Left lung (tissue), 10 donors: ENCODE data around the gene SNED1. TPM values are rescaled to one million over a fixed set of nuclear protein-coding genes. Genes with fewer than 3 reads are reported as not detected.
A peak's percentile ranks its signal among the peaks of the same experiment; 100 is the strongest.

Source experiments
- ATAC-seq: fragments of 200-7000 bp; cut with Tn5 transposase; one replicate; pipeline ENCODE4 v1.9.1; 2020; ENCODE audit warnings: moderate library complexity
- DNase-seq, 4 donors: peaks; one replicate each; pipeline ENCODE4 v3.0.0-alpha.2; 2013 to 2020
- H3K27ac ChIP-seq, 2 donors: fragments of 200-600 bp; sonication (generic) in 1 of 2; one replicate each; pipeline versions ENCODE4 v1.5.0 to v1.8.0; 2020 to 2021
- H3K27me3 ChIP-seq, 2 donors: fragments of 200-600 bp; sonication (generic) in 1 of 2; one replicate each; pipeline versions ENCODE4 v1.5.0 to v1.8.0; 2020 to 2021
- H3K36me3 ChIP-seq, 2 donors: fragments of 200-600 bp; sonication (generic) in 1 of 2; one replicate each; pipeline versions ENCODE4 v1.5.0 to v1.8.0; 2020 to 2021
- H3K4me1 ChIP-seq, 2 donors: fragments of 200-600 bp; one replicate each; pipeline ENCODE4 v1.8.0; 2021
- H3K4me3 ChIP-seq, 2 donors: fragments of 200-600 bp; sonication (generic) in 1 of 2; one replicate each; pipeline versions ENCODE4 v1.5.0 to v1.8.0; 2020 to 2021; ENCODE audit warnings: mild to moderate bottlenecking in 1 of 2
- H3K9me3 ChIP-seq, 2 donors: fragments of 200-600 bp; sonication (generic) in 1 of 2; one replicate each; pipeline versions ENCODE4 v1.5.0 to v1.8.0; 2020 to 2021
- intact Hi-C, 2 donors: fragments of 100-400 bp; cut with DNase I; formaldehyde crosslinking; loops; one replicate each; pipeline versions ENCODE4 v1.11.2 to v1.14.2; 2022
- polyA plus RNA-seq, 6 donors: library from polyadenylated mRNA; unstranded; fragments of 120-200 nt; gene quantifications; one replicate each; pipeline ENCODE4 v1.2.1, GENCODE V29; 2013; ENCODE audit not compliant: insufficient read length in 6 of 6
- total RNA-seq, 2 donors: library from RNA; stranded (reverse); fragmentation: NEBNext Ultra II Directional; extraction: Animal tissue kit (Norgen Biotek cat#: 25700); gene quantifications; one replicate each; pipeline ENCODE4 v1.2.1, GENCODE V29; 2021
- TF ChIP-seq, protein P1 (sequence below), 2 donors: fragments of 200-600 bp; sonication (generic) in 1 of 2; IDR thresholded peaks; one replicate each; pipeline versions ENCODE4 v1.5.0 to v1.8.0; 2021; ENCODE audit warnings: antibody characterized with exemption in 2 of 2
- donor health status: DM: no; HTN: yes; CAD: no.
- donor health status: DM: no; HTN: no; CAD: no.

SNED1 gene
- total and polyA plus RNA-seq, 8 donors, result 36.4 to 81.0 (median 54.7) TPM

DNA sequence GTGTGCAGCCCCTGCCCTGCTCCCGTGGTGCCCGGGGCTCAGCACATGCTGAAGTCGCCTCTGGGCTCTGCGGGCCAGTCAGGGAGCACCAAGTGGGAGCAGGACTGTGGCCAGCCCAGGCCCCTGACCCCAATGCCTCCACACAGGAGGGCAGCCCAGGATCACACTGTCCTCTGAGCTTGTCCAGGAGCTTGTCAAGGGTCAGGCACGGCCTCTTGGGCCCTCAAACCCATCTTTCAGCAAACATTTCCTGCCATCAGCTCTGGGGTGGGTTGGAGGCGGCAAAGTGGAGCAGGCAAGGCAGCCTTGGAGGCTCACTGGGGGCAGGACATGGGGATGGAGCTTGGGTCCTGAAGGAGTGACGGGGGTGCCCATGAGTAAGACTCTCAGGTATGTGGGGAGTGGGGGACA is 10.3 kb downstream of the SNED1 start:
- TF ChIP-seq, protein P1, sequence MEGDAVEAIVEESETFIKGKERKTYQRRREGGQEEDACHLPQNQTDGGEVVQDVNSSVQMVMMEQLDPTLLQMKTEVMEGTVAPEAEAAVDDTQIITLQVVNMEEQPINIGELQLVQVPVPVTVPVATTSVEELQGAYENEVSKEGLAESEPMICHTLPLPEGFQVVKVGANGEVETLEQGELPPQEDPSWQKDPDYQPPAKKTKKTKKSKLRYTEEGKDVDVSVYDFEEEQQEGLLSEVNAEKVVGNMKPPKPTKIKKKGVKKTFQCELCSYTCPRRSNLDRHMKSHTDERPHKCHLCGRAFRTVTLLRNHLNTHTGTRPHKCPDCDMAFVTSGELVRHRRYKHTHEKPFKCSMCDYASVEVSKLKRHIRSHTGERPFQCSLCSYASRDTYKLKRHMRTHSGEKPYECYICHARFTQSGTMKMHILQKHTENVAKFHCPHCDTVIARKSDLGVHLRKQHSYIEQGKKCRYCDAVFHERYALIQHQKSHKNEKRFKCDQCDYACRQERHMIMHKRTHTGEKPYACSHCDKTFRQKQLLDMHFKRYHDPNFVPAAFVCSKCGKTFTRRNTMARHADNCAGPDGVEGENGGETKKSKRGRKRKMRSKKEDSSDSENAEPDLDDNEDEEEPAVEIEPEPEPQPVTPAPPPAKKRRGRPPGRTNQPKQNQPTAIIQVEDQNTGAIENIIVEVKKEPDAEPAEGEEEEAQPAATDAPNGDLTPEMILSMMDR (IDR thresholded peaks at IDR 0.05), result no peak
- no peak overlapping the region for H3K27ac ChIP-seq
- ATAC-seq, result no peak

DNA sequence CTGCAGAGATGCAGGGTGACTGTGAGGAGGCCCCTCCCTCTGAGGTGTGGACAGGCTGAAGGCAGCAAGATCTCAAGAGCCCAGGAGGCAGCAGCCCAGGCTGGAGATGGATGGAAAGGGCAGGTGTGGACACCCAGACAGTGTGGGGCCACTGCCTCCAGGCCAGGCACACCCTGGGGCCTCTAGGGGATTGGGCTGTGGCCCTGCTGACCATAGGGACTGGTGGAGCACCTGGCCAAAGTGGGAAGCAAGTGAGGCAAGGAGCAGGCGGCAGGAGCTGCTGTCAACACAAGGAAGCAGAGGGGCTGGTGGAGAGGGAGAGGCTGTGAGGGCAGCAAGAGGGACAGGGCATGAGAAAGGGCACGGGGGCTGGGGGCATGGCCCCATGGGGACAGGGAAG is 10.8 kb downstream of the SNED1 start:
- Histone ChIP-seq H3K27me3 (no peaks in the 10 kb centered on the region), H3K4me3 (no peak overlapping the region), H3K4me1 (peaks cover 14 to 19% of the 10 kb centered on the region in 2 donors), H3K9me3 (peaks cover 0 to 14% of the 10 kb centered on the region in 2 donors), H3K36me3 (no peaks in the 10 kb centered on the region), H3K27ac (peak overlapping the region; percentile 62 to 65)
- intact Hi-C loops, result no loop called here
- peak; percentile 11 for ATAC-seq
- TF ChIP-seq, protein P1 (IDR thresholded peaks at IDR 0.05), result no peak
- no peak for DNase-seq

More for the DNA sequence above, 10.3 kb downstream of the SNED1 start:
- peaks cover 0 to under 1% of the 10 kb centered on the region in 2 donors for H3K36me3 ChIP-seq
- no peaks in the 10 kb centered on the region for H3K27me3 ChIP-seq
- no peak overlapping the region for H3K4me3 ChIP-seq
- no peak for DNase-seq
- peaks cover 14 to 19% of the 10 kb centered on the region in 2 donors for H3K4me1 ChIP-seq
- H3K9me3 ChIP-seq, result peaks cover 0 to 19% of the 10 kb centered on the region in 2 donors
- intact Hi-C loops, result no loop called here

DNA sequence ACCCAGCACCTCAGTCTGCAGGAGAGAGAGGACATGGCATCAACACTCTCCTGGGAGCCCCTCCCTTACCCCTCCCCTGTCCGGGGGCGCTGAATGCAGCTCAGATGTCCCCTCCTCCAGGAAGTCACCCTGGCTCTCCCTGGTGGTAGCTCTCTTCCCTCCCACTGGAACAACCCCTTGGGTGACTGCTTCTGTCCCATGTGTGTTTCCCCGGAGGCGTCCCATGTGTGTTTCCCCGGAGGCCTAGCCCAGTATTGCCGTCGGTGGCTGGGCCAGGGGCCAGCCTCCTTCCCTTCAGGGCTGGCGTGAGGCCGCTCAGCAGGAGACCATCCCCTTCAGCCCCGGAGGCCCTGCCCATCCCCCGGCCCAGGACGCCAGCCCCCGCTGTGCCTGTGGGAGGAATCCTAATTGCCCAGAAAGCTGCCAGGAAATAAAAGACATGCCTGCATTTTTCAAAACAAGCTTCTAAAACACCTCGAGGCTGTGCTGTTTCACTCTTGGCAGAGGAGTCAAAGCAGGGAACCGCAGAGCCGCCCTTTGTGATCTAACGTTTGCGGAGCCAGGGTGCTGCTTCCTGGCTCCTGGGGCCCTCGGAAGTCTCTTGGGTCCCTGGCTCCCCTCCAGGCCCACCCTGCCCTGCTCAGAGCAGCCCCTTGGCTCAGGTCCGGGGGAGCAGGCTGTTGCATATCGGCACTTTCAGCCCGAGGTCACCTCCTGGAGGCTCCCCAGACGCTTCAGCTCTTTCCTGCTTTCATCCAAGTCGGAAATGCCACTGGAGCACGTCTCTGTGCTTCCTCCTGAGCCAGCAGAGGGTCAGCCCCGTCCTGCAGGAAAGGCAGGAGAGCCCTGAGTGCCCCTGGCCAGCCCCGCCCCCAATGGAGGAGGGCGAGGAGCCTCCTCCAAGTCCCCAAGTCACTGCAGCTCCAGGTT is 11.4 kb downstream of the SNED1 start:
- H3K9me3 ChIP-seq, result peaks cover 0 to 7% of the 10 kb centered on the region in 2 donors
- intact Hi-C loops, result no loop called here
- ATAC-seq (peak; percentile 82), DNase-seq (peak in 3 of 4 donors; percentile 83 to 94 (median 86))
- peak overlapping the region; percentile 62 to 65 for H3K27ac ChIP-seq
- peaks cover 14 to 19% of the 10 kb centered on the region in 2 donors for H3K4me1 ChIP-seq
- H3K4me3 ChIP-seq, result peak overlapping the region; percentile 8 to 17
- TF ChIP-seq, protein P1 (IDR thresholded peaks at IDR 0.05), result peak in 1 of 2 donors; percentile 24
- H3K27me3 ChIP-seq, result no peaks in the 10 kb centered on the region
- no peaks in the 10 kb centered on the region for H3K36me3 ChIP-seq

DNA sequence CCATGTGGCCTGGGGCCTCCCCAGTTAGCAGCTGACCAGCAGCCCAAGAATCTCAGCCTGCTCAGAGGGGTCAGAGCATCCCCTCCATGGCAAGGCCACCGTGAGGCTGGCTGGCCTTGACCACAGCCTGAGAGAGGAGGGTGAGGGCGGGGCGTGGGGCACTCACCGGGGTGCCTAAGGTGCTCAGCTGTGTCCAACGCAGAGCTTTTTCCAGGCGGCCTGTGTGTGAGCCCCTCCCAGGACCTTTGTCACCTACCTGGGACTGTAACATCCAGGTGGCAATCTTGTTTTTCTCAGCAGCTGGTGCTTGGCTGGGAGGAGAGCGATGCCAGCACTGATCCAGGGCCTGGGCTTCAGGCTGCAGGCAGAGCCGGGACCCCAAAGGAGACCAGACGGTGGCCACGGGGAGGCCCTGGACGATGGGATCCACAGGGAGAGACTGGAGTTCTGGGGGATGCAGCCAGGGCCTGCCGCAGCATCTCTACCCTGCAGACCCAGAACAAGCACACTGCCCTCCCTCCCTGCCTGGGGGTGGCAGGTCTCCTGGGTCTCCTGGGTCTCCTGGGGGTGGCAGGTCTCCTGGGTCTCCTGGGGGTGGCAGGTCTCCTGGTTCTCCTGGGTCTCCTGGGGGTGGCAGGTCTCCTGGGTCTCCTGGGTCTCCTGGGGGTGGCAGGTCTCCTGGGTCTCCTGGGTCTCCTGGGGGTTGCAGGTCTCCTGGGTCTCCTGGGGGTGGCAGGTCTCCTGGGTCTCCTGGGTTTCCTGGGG is 12.3 kb downstream of the SNED1 start:
- peak overlapping the region in 1 of 2 donors; percentile 17 for H3K4me3 ChIP-seq
- TF ChIP-seq, protein P1 (IDR thresholded peaks at IDR 0.05), result no peak
- peaks cover 0 to 3% of the 10 kb centered on the region in 2 donors for H3K9me3 ChIP-seq
- no peaks in the 10 kb centered on the region for H3K36me3 ChIP-seq
- H3K27ac ChIP-seq, result peak overlapping the region; percentile 62 to 65
- H3K27me3 ChIP-seq, result no peaks in the 10 kb centered on the region
- intact Hi-C loops, result no loop called here
- peak in 2 of 4 donors; percentile 34 to 62 for DNase-seq
- H3K4me1 ChIP-seq, result peaks cover 14 to 19% of the 10 kb centered on the region in 2 donors
- ATAC-seq, result peak; percentile 55

DNA sequence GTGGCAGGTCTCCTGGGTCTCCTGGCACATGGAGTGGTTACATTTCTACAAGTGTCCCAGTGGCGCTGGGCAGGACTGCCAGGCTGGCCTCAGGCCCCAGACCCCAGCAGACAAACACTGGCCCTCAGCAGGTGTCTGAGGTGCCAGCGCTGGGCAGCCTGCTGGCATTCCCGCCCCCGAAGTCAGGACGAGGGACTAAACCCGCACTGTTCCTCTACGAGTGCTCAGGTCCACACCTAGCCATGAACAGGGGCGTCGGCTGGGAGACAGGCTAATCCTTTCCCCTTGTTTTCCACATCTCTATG is 12.8 kb downstream of the SNED1 start:
- Histone ChIP-seq H3K27ac (no peak overlapping the region), H3K27me3 (no peaks in the 10 kb centered on the region), H3K9me3 (no peaks in the 10 kb centered on the region), H3K4me1 (peaks cover 14 to 19% of the 10 kb centered on the region in 2 donors), H3K4me3 (no peak overlapping the region), H3K36me3 (no peaks in the 10 kb centered on the region)
- TF ChIP-seq, protein P1 (IDR thresholded peaks at IDR 0.05), result no peak
- intact Hi-C loops, result no loop called here
- DNase-seq (peak in 1 of 4 donors; percentile 27), ATAC-seq (no peak)
